Nephron progenitor cell (in vitro differentiated cells): ENCODE data around the gene CALHM1.

Source experiments
- DNase-seq: peaks from one replicate; pipeline ENCODE4 v3.0.0; 2021
- H3K27ac Mint-ChIP-seq: 2 replicates; pipeline ENCODE4 v1.8.0; 2021; ENCODE audit warnings: mild to moderate bottlenecking, moderate library complexity, mixed read lengths
- H3K27me3 Mint-ChIP-seq: 2 replicates; pipeline ENCODE4 v1.8.0; 2021; ENCODE audit warnings: mild to moderate bottlenecking, low read depth, mixed read lengths; ENCODE audit not compliant: poor library complexity
- H3K36me3 Mint-ChIP-seq: 2 replicates; pipeline ENCODE4 v1.8.0; 2021; ENCODE audit warnings: low read depth, mixed read lengths
- H3K4me1 Mint-ChIP-seq: 2 replicates; pipeline ENCODE4 v1.8.0; 2021; ENCODE audit warnings: mixed read lengths
- H3K4me3 Mint-ChIP-seq: 2 replicates; pipeline ENCODE4 v1.8.0; 2021; ENCODE audit warnings: mild to moderate bottlenecking, moderate library complexity, mixed read lengths
- H3K9me3 Mint-ChIP-seq: 2 replicates; pipeline ENCODE4 v1.8.0; 2021; ENCODE audit warnings: mild to moderate bottlenecking, moderate library complexity, mixed read lengths
- TF ChIP-seq, protein P1 (sequence below): fragments of 200-600 bp; sonication (generic); IDR thresholded peaks from 2 replicates; pipeline ENCODE4 v1.5.0; 2021; ENCODE audit warnings: antibody characterized with exemption

Gene CALHM1

DNA sequence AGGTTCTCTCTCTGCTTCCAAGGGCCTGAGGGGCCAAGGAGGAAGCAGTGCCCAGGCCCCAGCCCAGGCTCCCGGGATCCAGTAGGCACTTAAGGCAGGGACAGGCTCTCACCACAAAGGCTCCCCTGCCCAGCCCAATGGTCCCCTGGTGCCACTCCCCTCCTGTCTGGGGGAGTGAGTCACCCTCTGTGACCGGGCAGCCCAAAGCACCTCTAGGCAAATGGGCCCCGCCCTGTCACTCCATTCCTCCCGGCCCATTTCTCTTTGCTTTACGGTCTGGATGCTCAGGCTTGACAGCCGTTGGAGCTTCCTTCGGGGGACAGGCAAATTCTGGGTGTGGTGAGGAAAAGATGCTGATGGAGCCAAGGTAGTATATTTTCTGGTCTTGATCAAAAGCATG lies 20.4 kb upstream of the CALHM1 start, which contains the start of gene CALHM3:
CALHM3 (minus strand) TSS at position 106 of the 400 bp plus-strand sequence. CDS start 208 bp downstream, outside the sequence.
- DNase-seq = no peak
- Mint-ChIP-seq H3K36me3 (no peaks in the 10 kb centered on the region), H3K27ac (no peak within 1 kb of the TSS), H3K4me3 (no peak within 1 kb of the TSS), H3K4me1 (peaks cover 32% of the 10 kb centered on the region), H3K9me3 (no peaks in the 10 kb centered on the region), H3K27me3 (peaks cover 6% of the 10 kb centered on the region)
- TF ChIP-seq, protein P1, sequence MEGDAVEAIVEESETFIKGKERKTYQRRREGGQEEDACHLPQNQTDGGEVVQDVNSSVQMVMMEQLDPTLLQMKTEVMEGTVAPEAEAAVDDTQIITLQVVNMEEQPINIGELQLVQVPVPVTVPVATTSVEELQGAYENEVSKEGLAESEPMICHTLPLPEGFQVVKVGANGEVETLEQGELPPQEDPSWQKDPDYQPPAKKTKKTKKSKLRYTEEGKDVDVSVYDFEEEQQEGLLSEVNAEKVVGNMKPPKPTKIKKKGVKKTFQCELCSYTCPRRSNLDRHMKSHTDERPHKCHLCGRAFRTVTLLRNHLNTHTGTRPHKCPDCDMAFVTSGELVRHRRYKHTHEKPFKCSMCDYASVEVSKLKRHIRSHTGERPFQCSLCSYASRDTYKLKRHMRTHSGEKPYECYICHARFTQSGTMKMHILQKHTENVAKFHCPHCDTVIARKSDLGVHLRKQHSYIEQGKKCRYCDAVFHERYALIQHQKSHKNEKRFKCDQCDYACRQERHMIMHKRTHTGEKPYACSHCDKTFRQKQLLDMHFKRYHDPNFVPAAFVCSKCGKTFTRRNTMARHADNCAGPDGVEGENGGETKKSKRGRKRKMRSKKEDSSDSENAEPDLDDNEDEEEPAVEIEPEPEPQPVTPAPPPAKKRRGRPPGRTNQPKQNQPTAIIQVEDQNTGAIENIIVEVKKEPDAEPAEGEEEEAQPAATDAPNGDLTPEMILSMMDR = no peak

DNA sequence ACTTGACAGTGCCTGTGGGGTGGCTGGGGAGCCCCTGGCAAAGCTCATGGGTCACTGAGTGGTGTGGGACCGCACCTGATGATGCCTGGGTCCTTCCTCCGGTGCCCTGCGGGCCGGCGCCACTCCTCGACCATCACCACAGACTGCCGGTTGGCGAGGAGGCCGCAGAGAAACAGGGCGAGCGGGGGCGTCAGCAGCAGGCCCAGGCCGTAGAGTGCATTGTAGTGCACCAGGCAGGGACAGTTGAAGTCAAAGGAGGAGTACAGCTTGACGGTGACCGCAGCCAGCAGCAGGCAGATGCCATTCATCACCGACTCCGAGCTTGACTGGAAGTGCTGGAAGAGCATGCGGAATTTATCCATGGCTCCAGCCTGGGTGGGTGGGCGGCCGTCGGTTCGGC lies 20.0 kb upstream of the CALHM1 start:
- Mint-ChIP-seq H3K36me3 (no peaks in the 10 kb centered on the region), H3K4me1 (peaks cover 32% of the 10 kb centered on the region), H3K27ac (no peak overlapping the region), H3K4me3 (no peak overlapping the region), H3K27me3 (peaks cover 6% of the 10 kb centered on the region), H3K9me3 (no peaks in the 10 kb centered on the region)
- TF ChIP-seq, protein P1 = no peak
- no peak for DNase-seq

DNA sequence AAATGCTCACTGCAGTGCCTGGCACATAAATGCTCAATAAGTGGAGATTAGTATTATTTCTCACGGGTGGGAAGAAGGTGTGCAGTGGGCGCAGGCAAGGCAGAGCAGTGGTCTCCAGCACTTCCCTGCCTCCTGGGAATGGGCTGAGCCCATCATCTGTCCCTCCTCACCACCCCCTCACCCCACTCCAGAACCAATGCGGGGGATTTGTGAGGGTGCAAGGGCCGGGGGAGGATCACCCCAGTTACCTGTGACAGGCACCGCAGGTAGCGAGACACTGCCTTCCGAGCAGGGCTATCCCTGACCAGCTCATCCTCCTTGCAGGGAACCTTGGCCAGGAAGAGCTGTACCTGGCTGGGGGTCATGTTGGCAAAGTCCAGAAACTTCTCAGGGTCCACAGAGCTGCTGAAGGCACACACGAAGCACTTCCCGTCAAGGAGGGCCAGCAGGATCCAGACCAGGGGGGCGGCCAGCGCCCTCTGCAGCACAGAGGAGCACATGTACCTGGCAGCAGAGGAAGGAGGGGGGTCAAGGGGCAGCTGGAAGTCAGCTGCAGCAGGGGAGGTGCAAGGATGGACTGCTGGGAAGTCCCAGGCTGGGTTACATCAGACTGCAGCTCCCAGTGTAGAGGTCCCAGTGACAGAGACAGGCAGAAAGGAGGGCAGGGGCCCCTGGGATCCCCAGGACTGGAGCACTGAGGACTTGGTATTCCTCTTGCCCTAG lies 17.5 kb upstream of the CALHM1 start:
- Mint-ChIP-seq H3K36me3 (no peaks in the 10 kb centered on the region), H3K27me3 (peaks cover 3% of the 10 kb centered on the region), H3K27ac (no peak overlapping the region), H3K4me3 (no peak overlapping the region), H3K9me3 (no peaks in the 10 kb centered on the region), H3K4me1 (peaks cover 38% of the 10 kb centered on the region)
- TF ChIP-seq, protein P1 = no peak
- peak; percentile 48 for DNase-seq

DNA sequence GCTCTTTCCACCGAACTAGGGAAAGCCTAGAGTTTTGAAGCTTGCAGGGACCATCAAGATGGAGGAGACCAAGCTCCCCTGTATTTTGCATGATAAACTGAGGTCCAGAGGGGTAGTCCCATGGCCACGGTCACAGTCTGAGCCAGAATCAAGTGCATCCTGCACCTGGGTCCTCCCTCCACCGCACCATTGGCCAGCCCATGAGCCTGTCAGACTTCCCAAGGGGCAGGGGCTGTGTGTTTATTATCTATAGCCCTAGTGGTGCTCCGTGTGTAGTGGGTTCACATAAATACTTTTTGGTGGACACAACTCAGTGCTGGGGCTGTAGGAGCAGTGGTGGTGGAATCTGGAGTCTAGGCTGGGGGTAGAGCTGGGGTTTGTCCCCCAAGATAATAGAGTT lies 16.7 kb upstream of the CALHM1 start:
- Mint-ChIP-seq H3K27me3 (peaks cover 9% of the 10 kb centered on the region), H3K27ac (no peak overlapping the region), H3K4me1 (peaks cover 38% of the 10 kb centered on the region), H3K36me3 (no peaks in the 10 kb centered on the region), H3K9me3 (no peaks in the 10 kb centered on the region), H3K4me3 (no peak overlapping the region)
- TF ChIP-seq, protein P1 = no peak
- no peak for DNase-seq

DNA sequence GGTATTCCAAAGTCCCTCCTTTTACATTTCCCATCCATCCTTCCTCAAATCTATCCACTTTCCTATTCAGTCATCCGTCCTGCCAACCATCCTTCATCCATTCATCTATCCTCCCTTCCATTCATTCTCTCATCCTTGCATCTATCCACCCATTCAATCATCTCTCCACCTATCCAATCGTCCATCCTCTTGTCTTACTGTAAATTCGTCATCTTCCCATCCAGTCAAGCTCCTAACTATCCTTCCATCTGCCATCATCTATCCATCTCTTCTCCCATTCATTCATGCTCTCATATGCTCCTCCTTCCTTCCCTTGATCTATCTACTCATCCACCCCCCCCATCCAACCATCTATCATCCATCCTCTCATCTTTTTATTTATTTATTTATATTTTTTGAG lies 15.4 kb upstream of the CALHM1 start:
- H3K4me3 Mint-ChIP-seq = no peak overlapping the region
- DNase-seq = no peak
- no peaks in the 10 kb centered on the region for H3K36me3 Mint-ChIP-seq
- H3K4me1 Mint-ChIP-seq = peaks cover 29% of the 10 kb centered on the region
- H3K9me3 Mint-ChIP-seq = no peaks in the 10 kb centered on the region
- TF ChIP-seq, protein P1 = no peak
- no peak overlapping the region for H3K27ac Mint-ChIP-seq
- H3K27me3 Mint-ChIP-seq = peaks cover 9% of the 10 kb centered on the region

DNA sequence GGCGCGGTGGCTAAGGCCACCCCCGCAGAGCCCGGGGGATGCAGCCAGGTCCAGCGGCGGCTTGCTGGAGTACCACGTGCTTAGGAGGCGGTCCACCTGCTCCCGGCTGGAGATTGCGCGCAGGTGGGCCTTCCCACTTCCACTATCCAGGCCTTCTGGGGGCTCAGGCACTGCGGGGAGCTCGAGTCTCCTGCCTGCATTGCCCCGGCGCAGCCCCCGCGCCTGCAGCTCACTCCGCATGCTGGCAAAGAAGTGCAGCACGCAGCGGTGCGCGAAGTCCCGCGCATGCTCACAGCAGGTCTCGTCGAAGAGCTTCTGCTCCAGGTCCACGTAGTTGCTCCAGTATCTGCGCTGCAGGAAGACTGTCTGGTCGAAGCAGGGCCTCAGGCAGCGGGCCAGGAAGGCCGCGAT lies 14.6 kb upstream of the CALHM1 start:
- no peak for DNase-seq
- Mint-ChIP-seq H3K4me3 (no peak overlapping the region), H3K9me3 (no peaks in the 10 kb centered on the region), H3K27ac (no peak overlapping the region), H3K27me3 (peaks cover 13% of the 10 kb centered on the region), H3K36me3 (no peaks in the 10 kb centered on the region), H3K4me1 (peaks cover 21% of the 10 kb centered on the region)
- TF ChIP-seq, protein P1 = no peak
